ENCODE data around the gene STK32B. TPM values are rescaled to one million over a fixed set of nuclear protein-coding genes. Genes with fewer than 3 reads are reported as not detected.

The STK32B gene
- total and polyA plus RNA-seq, 9 of the 15 experiments (the other 6 are each of a cell fraction or from before 2014, with no cell fraction given): 0.03 to 0.20 (median 0.07) TPM; not detected in 2

GRCh38 chr4:5224340-5224739 is 173.1 kb downstream of the STK32B start:
- DNase-seq (ENCODE audit: extremely low read depth in 1 of 4, low spot score in 3 of 4) (no peak), FAIRE-seq (no peak), ATAC-seq (no peak)
- ChIA-PET CTCF (ENCODE audit: low intra/inter-chr PET ratio) (no interaction called here), POLR2A (no interaction called here)
- Histone ChIP-seq H3K79me2 (ENCODE audit: control insufficient read depth, insufficient read depth, low read length) (no peaks in the 10 kb centered on the region), H3K27me3 (ENCODE audit: control insufficient read depth in 2 of 2, insufficient read depth in 2 of 2, low read length in 2 of 2) (no peaks in the 10 kb centered on the region), H4K20me1 (replicated peaks; ENCODE audit: control insufficient read depth, insufficient read depth, low read length) (no peaks in the 10 kb centered on the region), H3K4me2 (ENCODE audit: insufficient read depth, low read length) (no peak overlapping the region), H3K4me3 (no peak overlapping the region), H2AFZ (ENCODE audit: low read depth, low read length) (no peak overlapping the region), H3K9me1 (ENCODE audit: control insufficient read depth, insufficient read depth, low read length) (no peaks in the 10 kb centered on the region), H3K9ac (ENCODE audit: insufficient read depth in 1 of 2, low read depth in 2 of 2, low read length in 2 of 2) (no peak overlapping the region), H3K4me1 (replicated peaks in 1 of 2; ENCODE audit: control insufficient read depth in 2 of 2, insufficient read depth in 2 of 2, low read length in 2 of 2) (no peaks in the 10 kb centered on the region), H3K36me3 (ENCODE audit: control insufficient read depth, insufficient read depth, low read length) (no peaks in the 10 kb centered on the region), H3K27ac (ENCODE audit: extremely low read depth, low read depth, low read length) (no peak overlapping the region), H3K9me3 (replicated peaks; ENCODE audit: control insufficient read depth, insufficient read depth, low read depth, low read length) (no peaks in the 10 kb centered on the region)
- in situ Hi-C loops (cut with MboI): no loop called here
- no peak for TF ChIP-seq BHLHE40 (IDR thresholded peaks at IDR 0.05; ENCODE audit: low read length)
- no peak for TF ChIP-seq ZNF830 (CRISPR knock-in tag; IDR thresholded peaks at IDR 0.05)
- peak; percentile 74 for TF ChIP-seq DACH1 (IDR thresholded peaks at IDR 0.05; ENCODE audit: partially characterized antibody)
- no peak for TF ChIP-seq CHAMP1 (IDR thresholded peaks at IDR 0.05)
- no peak for TF ChIP-seq WHSC1 (IDR thresholded peaks at IDR 0.05; ENCODE audit: low read length)
- intact Hi-C loops (cut with micrococcal nuclease): no loop called here
- 0% methylated on average over 1 of the region's 1 CpG for WGBS (ENCODE audit: insufficient coverage, low coverage, missing lambda C conversion rate)
- BruUV-seq (replicated peaks): no TSS peak
